Activated CD8-positive, alpha-beta memory T cell treated with anti-CD3 and anti-CD28 coated beads for 1 hour (primary cell): ENCODE results near the gene UFD1.

ENCODE experiments used
- DNase-seq, 2 donors: peaks; one replicate each; pipeline ENCODE4 v3.0.0-alpha.2; 2020; ENCODE audit warnings: low read depth in 1 of 2; ENCODE audit errors: extremely low read depth in 1 of 2

UFD1 gene

GRCh38 chr22:19400881-19401280, 78.1 kb downstream of the UFD1 start:
- no peak for DNase-seq
